Keratinocyte (primary cell): ENCODE measurements around the gene DYNC2I2.
"Not testable (repeated sequence)": the region's sequence is repeated elsewhere in the genome, so short reads cannot be mapped to it uniquely, and the experiment has no call there.

Experiments
- CTCF ChIP-seq, 3 experiments: IDR thresholded peaks in 1 of 3; conservative IDR thresholded peaks in 1 of 3; optimal IDR thresholded peaks in 1 of 3; 2 replicates in 2 of 3; 3 replicates in 1 of 3; pipeline versions ENCODE3 to v1.5.1; 2011; ENCODE audit warnings: low read length in 3 of 3, mild to moderate bottlenecking in 3 of 3, moderate library complexity in 2 of 3, control low read depth in 1 of 3, inconsistent platforms in 1 of 3; ENCODE audit not compliant: insufficient read depth in 2 of 3; ENCODE audit errors: extremely low read depth in 1 of 3
- EZH2 ChIP-seq: IDR thresholded peaks from one replicate; pipeline ENCODE4 v1.6.1; 2012; ENCODE audit warnings: inconsistent platforms, mild to moderate bottlenecking, low read length, moderate library complexity

GRCh38 chr9:128585155-128585554 lies 71.5 kb downstream of the DYNC2I2 start:
- not testable (repeated sequence) for TF ChIP-seq CTCF (optimal IDR thresholded peaks at IDR 0.05 in 1 of 3, IDR thresholded peaks at IDR 0.05 in 1 of 3, conservative IDR thresholded peaks at IDR 0.05 in 1 of 3; ENCODE audit: extremely low read depth in 1 of 3, insufficient read depth in 2 of 3, low read length in 3 of 3); EZH2
